HCT116 (cell line): ENCODE data around the gene RND3. TPM values are rescaled to one million over a fixed set of nuclear protein-coding genes. Genes with fewer than 3 reads are reported as not detected.

Source experiments
- ATAC-seq: fragments of 200-7000 bp; cut with Tn5 transposase; 2 replicates; pipeline ENCODE4 v1.9.1; 2020; ENCODE audit warnings: mild to moderate bottlenecking, moderate library complexity
- BruUV-seq: library from RNA; stranded (reverse); fragments of 400-500 nt; replicated peaks from 2 replicates; lab custom pipeline; 2021; lab: Mats Ljungman, UMichigan
- CTCF ChIA-PET: fragments of 300-600 bp; sonication (Branson Sonifier 250); formaldehyde crosslinking; loops from one replicate; lab custom pipeline; 2021; ENCODE audit warnings: antibody characterized with exemption; lab: Charles Lee
- POLR2A ChIA-PET: fragments of 300-600, 350-600 bp; sonication (Branson Sonifier 250); formaldehyde crosslinking; loops from one replicate; lab custom pipeline; 2021; ENCODE audit warnings: antibody characterized with exemption; lab: Charles Lee
- RAD21 ChIA-PET, 2 experiments: fragments of 300-600 bp; sonication (Branson Sonifier 250); formaldehyde crosslinking; loops; one replicate each; lab custom pipeline; 2023; ENCODE audit warnings: low total read pairs in 2 of 2; ENCODE audit not compliant: uncharacterized antibody in 2 of 2, unreplicated experiment in 2 of 2, low non-redundant PET in 1 of 2; lab: Charles Lee
- DNase-seq: peaks from one replicate; pipeline ENCODE4 v3.0.0-alpha.2; 2010; ENCODE audit warnings: low read depth, low spot score
- H2AFZ ChIP-seq: fragments of 200-600 bp; shearing (Covaris generic), sonication (generic); 2 replicates; pipeline ENCODE4 v1.6.1; 2017; ENCODE audit warnings: low read depth, mixed run types, mixed read lengths, antibody characterized with exemption, low read length; ENCODE audit not compliant: poor library complexity, severe bottlenecking
- H3K27ac ChIP-seq: 2 replicates; pipeline ENCODE4 v1.5.1; 2012; ENCODE audit warnings: low read depth, low read length
- H3K27me3 ChIP-seq: fragments of 200-600 bp; sonication (generic); 2 replicates; pipeline ENCODE4 v1.6.1; 2016; ENCODE audit warnings: mixed run types, low read length, mixed read lengths; ENCODE audit not compliant: insufficient read depth
- H3K36me3 ChIP-seq, 2 experiments: fragments of 200-500 bp in 1 of 2; fragments of 200-600 bp in 1 of 2; sonication (Bioruptor generic) in 1 of 2; sonication (generic) in 1 of 2; 2 replicates each; pipeline versions ENCODE4 v1.5.1 to v1.6.1; 2014 to 2016; ENCODE audit warnings: low read length in 2 of 2, inconsistent platforms in 1 of 2, mixed read lengths in 1 of 2, mixed run types in 1 of 2; ENCODE audit not compliant: insufficient read depth in 2 of 2, control insufficient read depth in 1 of 2
- H3K4me1 ChIP-seq, 2 experiments: fragments of 200-600 bp in 1 of 2; sonication (generic) in 1 of 2; 2 replicates each; pipeline versions ENCODE4 v1.5.1 to v1.6.1; 2012 to 2017; ENCODE audit warnings: low read length in 2 of 2, inconsistent platforms in 1 of 2, mild to moderate bottlenecking in 1 of 2, mixed read lengths in 1 of 2, mixed run types in 1 of 2, moderate library complexity in 1 of 2; ENCODE audit not compliant: insufficient read depth in 2 of 2, control insufficient read depth in 1 of 2
- H3K4me2 ChIP-seq: fragments of 200-600 bp; sonication (generic); 2 replicates; pipeline ENCODE4 v1.6.1; 2017; ENCODE audit warnings: mixed run types, low read length, mixed read lengths
- H3K4me3 ChIP-seq, 2 experiments: fragments of 200-600 bp in 1 of 2; sonication (generic) in 1 of 2; replicated peaks in 1 of 2; 2 replicates each; pipeline ENCODE4 v1.5.1; 2011 to 2016; ENCODE audit warnings: low read length in 2 of 2, control low read depth in 1 of 2, low read depth in 1 of 2, mild to moderate bottlenecking in 1 of 2, mixed read lengths in 1 of 2, mixed run types in 1 of 2
- H3K79me2 ChIP-seq: fragments of 200-600 bp; sonication (generic); 2 replicates; pipeline ENCODE4 v1.6.1; 2017; ENCODE audit warnings: mild to moderate bottlenecking, mixed run types, low read length, moderate library complexity, mixed read lengths; ENCODE audit not compliant: insufficient read depth
- H3K9ac ChIP-seq: fragments of 200-600 bp; sonication (generic); 2 replicates; pipeline ENCODE4 v1.6.1; 2016; ENCODE audit warnings: low read length, mixed read lengths
- H3K9me2 ChIP-seq: fragments of 200-600 bp; sonication (generic), shearing (Covaris generic); 2 replicates; pipeline ENCODE4 v1.6.1; 2017; ENCODE audit warnings: mixed run types, mild to moderate bottlenecking, moderate library complexity; ENCODE audit not compliant: insufficient read depth
- H3K9me3 ChIP-seq, 2 experiments: fragments of 200-500 bp in 1 of 2; fragments of 200-600 bp in 1 of 2; sonication (Bioruptor generic) in 1 of 2; sonication (generic) in 1 of 2; 2 replicates each; pipeline ENCODE4 v1.6.1; 2014 to 2017; ENCODE audit warnings: low read length in 2 of 2, mixed read lengths in 2 of 2, inconsistent platforms in 1 of 2, low read depth in 1 of 2, mild to moderate bottlenecking in 1 of 2, mixed run types in 1 of 2, moderate library complexity in 1 of 2; ENCODE audit not compliant: control insufficient read depth in 1 of 2, insufficient read depth in 1 of 2
- H4K20me1 ChIP-seq: fragments of 200-600 bp; sonication (generic), shearing (Covaris generic); 2 replicates; pipeline ENCODE4 v1.6.1; 2017; ENCODE audit warnings: mixed run types, mild to moderate bottlenecking, moderate library complexity; ENCODE audit not compliant: insufficient read depth
- CBX3 ChIP-seq: IDR thresholded peaks from 2 replicates; pipeline ENCODE4 v1.6.1; 2012; ENCODE audit warnings: low read depth
- CTCF ChIP-seq, 3 experiments: fragments of 200-600 bp in 1 of 3; sonication (generic) in 1 of 3; IDR thresholded peaks in 2 of 3; conservative IDR thresholded peaks in 1 of 3; 2 replicates each; pipeline ENCODE4 v1.5.1; 2012 to 2017; ENCODE audit warnings: low read depth in 2 of 3, low read length in 2 of 3, antibody characterized with exemption in 1 of 3, borderline replicate concordance in 1 of 3, control low read depth in 1 of 3, mild to moderate bottlenecking in 1 of 3, mixed read lengths in 1 of 3, mixed run types in 1 of 3, moderate library complexity in 1 of 3; ENCODE audit not compliant: insufficient read depth in 1 of 3
- ELF1 ChIP-seq: IDR thresholded peaks from 2 replicates; pipeline ENCODE4 v1.6.1; 2012; ENCODE audit warnings: low read depth, borderline replicate concordance
- EZH2phosphoT487 ChIP-seq: fragments of 200-600 bp; IDR thresholded peaks from 2 replicates; pipeline ENCODE4 v1.6.1; 2018; ENCODE audit warnings: antibody characterized with exemption, borderline replicate concordance
- JUND ChIP-seq: IDR thresholded peaks from 2 replicates; pipeline ENCODE4 v1.6.1; 2012
- MAX ChIP-seq: IDR thresholded peaks from 2 replicates; pipeline ENCODE4 v1.6.1; 2012
- POLR2AphosphoS5 ChIP-seq: IDR thresholded peaks from 2 replicates; pipeline ENCODE4 v1.6.1; 2011; ENCODE audit warnings: mild to moderate bottlenecking, low read depth, low read length, moderate library complexity
- RAD21 ChIP-seq: IDR thresholded peaks from 2 replicates; pipeline ENCODE4 v1.6.1; 2012; ENCODE audit warnings: low read depth, mild to moderate bottlenecking
- REST ChIP-seq: IDR thresholded peaks from 2 replicates; pipeline ENCODE4 v1.6.1; 2012; ENCODE audit warnings: low read depth
- SIN3A ChIP-seq: IDR thresholded peaks from 2 replicates; pipeline ENCODE4 v1.6.1; 2012; ENCODE audit warnings: low read depth
- SP1 ChIP-seq: IDR thresholded peaks from 2 replicates; pipeline ENCODE4 v1.6.1; 2012; ENCODE audit warnings: low read depth
- SRF ChIP-seq: IDR thresholded peaks from 2 replicates; pipeline ENCODE4 v1.6.1; 2012; ENCODE audit warnings: low read depth
- TCF7L2 ChIP-seq: IDR thresholded peaks from 2 replicates; pipeline ENCODE4 v1.7.0; 2011; ENCODE audit warnings: borderline replicate concordance, inconsistent platforms; ENCODE audit not compliant: insufficient read depth, insufficient read length; ENCODE audit errors: extremely low read depth
- YY1 ChIP-seq: IDR thresholded peaks from 2 replicates; pipeline ENCODE4 v1.6.1; 2011; ENCODE audit warnings: low read length, low read depth, moderate library complexity, mild to moderate bottlenecking; ENCODE audit not compliant: insufficient replicate concordance; ENCODE audit errors: extremely low read depth
- intact Hi-C: fragments of 100-400 bp; cut with micrococcal nuclease; formaldehyde crosslinking; loops from 2 replicates; pipeline ENCODE4 v1.10.0; 2022
- total RNA-seq: library from RNA; stranded (reverse); gene quantifications from one replicate; pipeline ENCODE4 v1.2.1, GENCODE V29; 2021; ENCODE audit not compliant: unreplicated experiment

The RND3 gene
- total RNA-seq, 1 experiment from 2014 or later: 15.0 TPM

- Histone ChIP-seq H3K4me3 (no peak overlapping the region), H3K36me3 (no peaks in the 10 kb centered on the region), H3K79me2 (no peaks in the 10 kb centered on the region), H3K4me2 (no peak overlapping the region), H3K4me1 (peaks cover 0 to under 1% of the 10 kb centered on the region in 2 experiments; a peak in 2 of 4 replicates), H4K20me1 (no peaks in the 10 kb centered on the region), H3K27me3 (no peaks in the 10 kb centered on the region), H2AFZ (no peak overlapping the region), H3K9me2 (no peaks in the 10 kb centered on the region), H3K9me3 (no peaks in the 10 kb centered on the region), H3K9ac (no peak overlapping the region), H3K27ac (no peak overlapping the region)
- no peak for DNase-seq
- RAD21 ChIA-PET: no interaction called here
- POLR2A ChIA-PET: no interaction called here
- BruUV-seq: no TSS peak
- CTCF ChIA-PET: no interaction called here
- intact Hi-C loops: no loop called here
- TF ChIP-seq EZH2phosphoT487 (no peak), SP1 (no peak), REST (no peak), POLR2AphosphoS5 (no peak), CTCF (IDR thresholded peaks at IDR 0.05 in 2 of 3, conservative IDR thresholded peaks at IDR 0.05 in 1 of 3; ENCODE audit: borderline replicate concordance in 1 of 3, insufficient read depth in 1 of 3, low read depth in 2 of 3, low read length in 2 of 3) (no peak), CBX3 (no peak), ELF1 (no peak), YY1 (no peak), MAX (no peak), SRF (no peak), RAD21 (no peak), JUND (no peak), SIN3A (no peak), TCF7L2 (no peak)
- no peak for ATAC-seq
These were observed 33.6 kb upstream of the RND3 start for GRCh38 chr2:150520887-150521664.
